T-helper 2 cell (primary cell): Measurements from ENCODE around the gene DCDC2B.

Experiments
- DNase-seq, 5 experiments: peaks; one replicate each; pipeline versions ENCODE4 v3.0.0 to v3.0.0-alpha.2; 2012 to 2022

DCDC2B gene

GRCh38 chr1:32263744-32264143 lies 54.9 kb downstream of the DCDC2B start:
- peak in 2 of 5 experiments; percentile 40 to 84 for DNase-seq
